ENCODE results near the gene ADGRG3.

DNA sequence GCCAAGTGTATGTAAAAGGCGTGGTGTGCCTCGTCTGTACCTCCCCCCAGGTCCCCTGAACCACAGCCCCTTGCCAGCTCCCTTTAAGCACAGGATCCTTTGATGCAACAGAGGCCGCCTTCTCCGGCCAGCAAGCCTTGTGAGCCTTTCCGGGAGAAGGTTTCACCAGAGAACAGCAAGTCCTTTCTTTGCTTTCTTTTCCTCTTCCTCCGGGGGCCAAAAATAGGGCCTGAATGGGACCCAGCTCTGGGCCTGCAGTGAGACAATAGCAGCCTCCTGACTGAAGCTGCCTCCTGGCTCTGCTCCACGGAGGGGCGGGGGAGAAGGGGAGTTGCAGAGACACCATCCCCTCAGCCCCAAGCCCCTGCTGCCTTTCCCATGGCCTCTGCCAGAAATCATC lies 30.7 kb upstream of the ADGRG3 start:
- TF ChIP-seq, protein P1, sequence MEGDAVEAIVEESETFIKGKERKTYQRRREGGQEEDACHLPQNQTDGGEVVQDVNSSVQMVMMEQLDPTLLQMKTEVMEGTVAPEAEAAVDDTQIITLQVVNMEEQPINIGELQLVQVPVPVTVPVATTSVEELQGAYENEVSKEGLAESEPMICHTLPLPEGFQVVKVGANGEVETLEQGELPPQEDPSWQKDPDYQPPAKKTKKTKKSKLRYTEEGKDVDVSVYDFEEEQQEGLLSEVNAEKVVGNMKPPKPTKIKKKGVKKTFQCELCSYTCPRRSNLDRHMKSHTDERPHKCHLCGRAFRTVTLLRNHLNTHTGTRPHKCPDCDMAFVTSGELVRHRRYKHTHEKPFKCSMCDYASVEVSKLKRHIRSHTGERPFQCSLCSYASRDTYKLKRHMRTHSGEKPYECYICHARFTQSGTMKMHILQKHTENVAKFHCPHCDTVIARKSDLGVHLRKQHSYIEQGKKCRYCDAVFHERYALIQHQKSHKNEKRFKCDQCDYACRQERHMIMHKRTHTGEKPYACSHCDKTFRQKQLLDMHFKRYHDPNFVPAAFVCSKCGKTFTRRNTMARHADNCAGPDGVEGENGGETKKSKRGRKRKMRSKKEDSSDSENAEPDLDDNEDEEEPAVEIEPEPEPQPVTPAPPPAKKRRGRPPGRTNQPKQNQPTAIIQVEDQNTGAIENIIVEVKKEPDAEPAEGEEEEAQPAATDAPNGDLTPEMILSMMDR (CRISPR knock-in tag; IDR thresholded peaks at IDR 0.05): no peak
- TF ChIP-seq ZNF121 (CRISPR knock-in tag; IDR thresholded peaks at IDR 0.05) (no peak), SIN3A (IDR thresholded peaks at IDR 0.05; ENCODE audit: borderline replicate concordance, low read depth, low read length) (no peak), ATF7 (IDR thresholded peaks at IDR 0.05) (no peak), ATF7 (CRISPR knock-in tag; IDR thresholded peaks at IDR 0.05) (no peak), YY1 (IDR thresholded peaks at IDR 0.05; ENCODE audit: insufficient read depth, insufficient replicate concordance, low read depth, low read length) (no peak), POLR2AphosphoS5 (IDR thresholded peaks at IDR 0.05; ENCODE audit: low read depth, low read length) (no peak), CHD2 (IDR thresholded peaks at IDR 0.05; ENCODE audit: low read depth, low read length) (no peak), ZNF382 (CRISPR knock-in tag; IDR thresholded peaks at IDR 0.05; ENCODE audit: borderline replicate concordance) (no peak), ARNT (IDR thresholded peaks at IDR 0.05) (no peak)
- TF ChIP-seq, protein P2, sequence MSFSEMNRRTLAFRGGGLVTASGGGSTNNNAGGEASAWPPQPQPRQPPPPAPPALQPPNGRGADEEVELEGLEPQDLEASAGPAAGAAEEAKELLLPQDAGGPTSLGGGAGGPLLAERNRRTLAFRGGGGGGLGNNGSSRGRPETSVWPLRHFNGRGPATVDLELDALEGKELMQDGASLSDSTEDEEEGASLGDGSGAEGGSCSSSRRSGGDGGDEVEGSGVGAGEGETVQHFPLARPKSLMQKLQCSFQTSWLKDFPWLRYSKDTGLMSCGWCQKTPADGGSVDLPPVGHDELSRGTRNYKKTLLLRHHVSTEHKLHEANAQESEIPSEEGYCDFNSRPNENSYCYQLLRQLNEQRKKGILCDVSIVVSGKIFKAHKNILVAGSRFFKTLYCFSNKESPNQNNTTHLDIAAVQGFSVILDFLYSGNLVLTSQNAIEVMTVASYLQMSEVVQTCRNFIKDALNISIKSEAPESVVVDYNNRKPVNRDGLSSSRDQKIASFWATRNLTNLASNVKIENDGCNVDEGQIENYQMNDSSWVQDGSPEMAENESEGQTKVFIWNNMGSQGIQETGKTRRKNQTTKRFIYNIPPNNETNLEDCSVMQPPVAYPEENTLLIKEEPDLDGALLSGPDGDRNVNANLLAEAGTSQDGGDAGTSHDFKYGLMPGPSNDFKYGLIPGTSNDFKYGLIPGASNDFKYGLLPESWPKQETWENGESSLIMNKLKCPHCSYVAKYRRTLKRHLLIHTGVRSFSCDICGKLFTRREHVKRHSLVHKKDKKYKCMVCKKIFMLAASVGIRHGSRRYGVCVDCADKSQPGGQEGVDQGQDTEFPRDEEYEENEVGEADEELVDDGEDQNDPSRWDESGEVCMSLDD (CRISPR knock-in tag; IDR thresholded peaks at IDR 0.05; ENCODE audit: borderline replicate concordance): no peak
- TF ChIP-seq, protein P3, sequence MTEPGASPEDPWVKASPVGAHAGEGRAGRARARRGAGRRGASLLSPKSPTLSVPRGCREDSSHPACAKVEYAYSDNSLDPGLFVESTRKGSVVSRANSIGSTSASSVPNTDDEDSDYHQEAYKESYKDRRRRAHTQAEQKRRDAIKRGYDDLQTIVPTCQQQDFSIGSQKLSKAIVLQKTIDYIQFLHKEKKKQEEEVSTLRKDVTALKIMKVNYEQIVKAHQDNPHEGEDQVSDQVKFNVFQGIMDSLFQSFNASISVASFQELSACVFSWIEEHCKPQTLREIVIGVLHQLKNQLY (CRISPR knock-in tag; IDR thresholded peaks at IDR 0.05): no peak
- TF ChIP-seq, protein P4, sequence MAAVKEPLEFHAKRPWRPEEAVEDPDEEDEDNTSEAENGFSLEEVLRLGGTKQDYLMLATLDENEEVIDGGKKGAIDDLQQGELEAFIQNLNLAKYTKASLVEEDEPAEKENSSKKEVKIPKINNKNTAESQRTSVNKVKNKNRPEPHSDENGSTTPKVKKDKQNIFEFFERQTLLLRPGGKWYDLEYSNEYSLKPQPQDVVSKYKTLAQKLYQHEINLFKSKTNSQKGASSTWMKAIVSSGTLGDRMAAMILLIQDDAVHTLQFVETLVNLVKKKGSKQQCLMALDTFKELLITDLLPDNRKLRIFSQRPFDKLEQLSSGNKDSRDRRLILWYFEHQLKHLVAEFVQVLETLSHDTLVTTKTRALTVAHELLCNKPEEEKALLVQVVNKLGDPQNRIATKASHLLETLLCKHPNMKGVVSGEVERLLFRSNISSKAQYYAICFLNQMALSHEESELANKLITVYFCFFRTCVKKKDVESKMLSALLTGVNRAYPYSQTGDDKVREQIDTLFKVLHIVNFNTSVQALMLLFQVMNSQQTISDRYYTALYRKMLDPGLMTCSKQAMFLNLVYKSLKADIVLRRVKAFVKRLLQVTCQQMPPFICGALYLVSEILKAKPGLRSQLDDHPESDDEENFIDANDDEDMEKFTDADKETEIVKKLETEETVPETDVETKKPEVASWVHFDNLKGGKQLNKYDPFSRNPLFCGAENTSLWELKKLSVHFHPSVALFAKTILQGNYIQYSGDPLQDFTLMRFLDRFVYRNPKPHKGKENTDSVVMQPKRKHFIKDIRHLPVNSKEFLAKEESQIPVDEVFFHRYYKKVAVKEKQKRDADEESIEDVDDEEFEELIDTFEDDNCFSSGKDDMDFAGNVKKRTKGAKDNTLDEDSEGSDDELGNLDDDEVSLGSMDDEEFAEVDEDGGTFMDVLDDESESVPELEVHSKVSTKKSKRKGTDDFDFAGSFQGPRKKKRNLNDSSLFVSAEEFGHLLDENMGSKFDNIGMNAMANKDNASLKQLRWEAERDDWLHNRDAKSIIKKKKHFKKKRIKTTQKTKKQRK (IDR thresholded peaks at IDR 0.05; ENCODE audit: low read length): no peak

Data from HepG2 (cell line).